Right renal cortex interstitium (tissue), 3 donors: ENCODE measurements around the gene RTN4R. TPM values are rescaled to one million over a fixed set of nuclear protein-coding genes. Genes with fewer than 3 reads are reported as not detected.
"Not testable (repeated sequence)": the region's sequence is repeated elsewhere in the genome, so short reads cannot be mapped to it uniquely, and the experiment has no call there.

Experiments
- DNase-seq, 3 donors: peaks; one replicate each; pipeline ENCODE4 v3.0.0-alpha.2; 2013; ENCODE audit warnings: low read depth in 3 of 3, low spot score in 2 of 3
- polyA plus RNA-seq, 3 donors: library from polyadenylated mRNA; unstranded; fragments of 120-200 nt; gene quantifications; one replicate each; pipeline ENCODE4 v1.2.1, GENCODE V29; 2013; ENCODE audit not compliant: insufficient read length in 3 of 3

Gene RTN4R
- polyA plus RNA-seq, 3 donors: 3.8 to 4.5 (median 4.1) TPM

GRCh38 chr22:20289182-20290044, 21.3 kb upstream of the RTN4R start:
- DNase-seq: not testable (repeated sequence)

- DNase-seq: not testable (repeated sequence)
Observed at GRCh38 chr22:20286784-20287423, 18.8 kb upstream of the RTN4R start.

GRCh38 chr22:20286312-20286660, 18.2 kb upstream of the RTN4R start:
- DNase-seq: not testable (repeated sequence)

- not testable (repeated sequence) for DNase-seq
Observed at GRCh38 chr22:20285473-20286311, 17.6 kb upstream of the RTN4R start.

DNA sequence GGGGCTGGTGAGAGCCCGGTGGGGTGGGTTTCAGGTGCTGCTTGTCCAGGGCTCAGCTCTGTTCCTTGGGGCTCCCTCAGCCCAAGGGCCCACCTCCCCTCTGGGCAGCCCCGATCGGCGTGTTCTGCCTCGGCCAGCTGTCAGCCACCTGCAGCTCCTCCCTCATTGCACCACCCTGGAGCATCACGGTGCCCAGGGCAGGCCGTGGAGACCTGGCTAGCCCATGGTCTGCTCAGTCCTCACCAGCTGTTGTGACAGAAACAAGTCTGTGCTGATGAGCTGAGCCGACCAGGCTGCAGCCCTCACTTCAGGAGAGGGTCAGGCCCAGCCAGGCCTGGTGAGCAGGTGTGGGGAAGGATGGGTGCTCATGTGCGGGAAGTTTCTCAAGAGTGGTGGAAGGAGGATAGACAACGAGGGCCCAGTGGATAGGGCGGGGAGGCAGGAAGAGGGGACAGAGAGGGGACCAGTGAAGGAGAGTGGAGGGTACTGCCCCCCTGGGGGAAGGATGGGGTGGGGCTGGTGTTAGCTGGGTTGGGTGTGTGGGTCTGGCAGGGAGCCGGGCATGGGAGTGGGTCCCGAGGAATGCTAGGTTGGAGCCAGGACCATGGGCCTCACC, 16.5 kb upstream of the RTN4R start:
- DNase-seq: no peak

- no peak for DNase-seq
Observed at GRCh38 chr22:20283674-20284066, 15.6 kb upstream of the RTN4R start.

DNA sequence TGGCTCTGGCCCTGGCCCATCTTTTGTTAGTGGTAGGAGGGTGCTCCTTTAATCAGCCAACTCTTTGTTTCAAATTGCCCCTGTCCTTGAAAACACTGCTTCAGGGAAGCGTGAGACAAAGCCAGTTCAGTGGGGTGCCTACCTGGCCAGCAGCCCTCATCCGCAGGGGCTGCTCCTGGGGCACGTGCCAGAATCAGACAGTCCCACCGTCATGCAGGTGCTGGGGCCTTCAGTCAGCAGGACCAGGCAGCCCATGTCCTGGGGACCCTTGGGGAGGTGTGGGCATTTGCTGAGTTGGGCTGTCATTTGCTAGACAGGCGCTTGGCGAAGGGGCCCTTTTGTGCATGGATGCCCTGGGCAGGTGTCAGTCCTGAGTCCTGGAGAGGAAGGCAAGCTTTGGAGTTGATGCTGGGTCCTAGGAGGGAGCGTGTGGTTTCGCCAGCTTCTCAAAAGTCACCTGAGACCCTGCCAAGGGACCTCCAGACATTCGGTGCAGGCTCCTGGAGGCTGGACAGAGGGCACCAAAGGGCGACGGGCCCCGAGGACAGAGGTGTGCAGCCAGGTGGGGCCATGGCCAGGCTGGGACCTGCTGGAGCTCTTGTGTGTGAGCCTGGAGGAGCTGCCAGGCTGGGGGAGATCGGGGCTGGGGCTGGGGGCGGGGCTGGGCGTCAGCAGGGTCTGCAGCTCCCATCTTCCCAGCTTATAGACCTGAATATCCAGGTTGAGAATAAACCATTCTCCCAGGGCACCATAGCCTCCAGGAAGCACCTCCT, 15.0 kb upstream of the RTN4R start:
- DNase-seq: no peak

DNA sequence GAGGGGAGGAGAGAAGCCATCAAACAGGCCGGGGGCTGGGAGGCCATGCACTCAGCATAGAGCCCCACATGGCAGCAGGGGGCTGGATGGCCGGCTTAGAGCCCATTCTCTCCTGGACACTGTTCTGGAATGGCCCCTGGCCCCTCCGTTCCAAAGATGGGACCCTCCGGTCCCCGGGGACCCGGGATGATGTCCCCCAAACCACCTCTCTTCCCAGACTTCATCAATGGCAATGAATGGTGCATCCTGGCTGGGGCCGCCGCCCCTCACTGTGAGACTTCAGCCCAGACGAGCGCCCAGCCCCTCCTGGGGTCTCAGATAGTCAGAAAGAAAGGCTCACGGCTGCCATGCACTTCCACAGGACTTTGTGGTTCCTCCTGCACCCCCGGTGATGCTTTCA, 13.8 kb upstream of the RTN4R start:
- no peak for DNase-seq

DNA sequence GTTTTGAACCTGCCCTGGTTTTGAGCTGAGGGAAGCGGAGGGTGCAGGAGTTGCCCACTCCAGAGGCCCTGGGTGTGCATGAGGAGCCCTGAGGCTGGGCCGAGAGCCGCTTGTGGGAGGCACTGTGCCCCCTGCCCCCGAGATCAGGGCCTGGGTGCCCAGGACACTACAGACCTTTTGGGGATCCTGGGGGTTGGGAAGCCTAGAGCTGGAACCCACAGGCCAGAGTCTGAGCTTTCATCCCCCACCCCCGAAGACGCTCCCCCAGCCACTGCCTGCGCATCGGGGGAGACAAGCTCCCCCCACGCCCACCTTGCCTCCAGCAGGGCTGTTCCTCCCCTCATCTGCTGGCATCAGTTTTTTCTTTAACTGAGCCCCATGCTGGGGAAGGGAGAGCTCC, 13.4 kb upstream of the RTN4R start:
- DNase-seq: not testable (repeated sequence)

DNA sequence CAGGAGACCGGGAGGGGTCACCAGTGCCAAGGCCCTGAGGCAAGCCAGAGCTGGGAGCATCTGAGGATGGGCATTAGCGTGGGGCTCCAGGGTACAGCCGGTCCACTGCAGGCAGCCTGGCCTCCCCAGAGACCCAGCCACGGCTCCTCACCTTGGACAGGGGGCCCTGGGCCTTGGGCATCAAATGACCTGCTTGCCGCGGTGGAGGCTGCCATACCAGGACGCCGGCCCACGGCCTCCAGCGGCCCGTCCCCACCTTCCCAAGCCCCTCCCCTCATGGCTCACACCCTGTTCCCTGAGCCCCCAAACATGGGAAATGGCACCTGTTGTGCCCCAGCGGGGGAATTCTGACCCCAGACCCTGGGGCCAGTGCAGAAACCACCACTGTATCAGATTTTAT, 12.7 kb upstream of the RTN4R start:
- no peak for DNase-seq

GRCh38 chr22:20280163-20280562, 12.0 kb upstream of the RTN4R start:
- not testable (repeated sequence) for DNase-seq

DNA sequence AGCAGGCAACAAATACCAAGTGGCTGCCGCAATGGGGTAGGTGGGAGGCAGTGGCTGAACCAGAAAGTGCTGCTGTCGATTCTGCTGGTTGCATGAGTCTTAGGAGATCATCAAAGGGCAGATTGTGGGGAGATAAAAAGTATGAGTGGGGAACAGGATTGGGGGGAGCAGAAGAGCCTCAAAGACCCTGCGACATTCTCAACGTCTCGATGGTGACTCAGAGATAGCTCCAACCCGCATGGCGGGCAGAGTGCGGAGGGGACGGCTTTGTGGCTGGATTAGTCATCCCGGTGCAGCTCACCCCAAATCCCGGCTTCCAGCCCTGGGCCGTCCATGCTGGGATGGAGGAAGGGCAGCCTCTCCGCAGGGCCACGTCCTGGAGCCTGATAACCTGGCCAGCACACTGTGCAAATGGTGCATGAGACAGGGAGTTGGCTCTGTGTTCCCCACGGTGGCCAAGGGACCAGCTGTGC, 11.6 kb upstream of the RTN4R start:
- no peak for DNase-seq

DNA sequence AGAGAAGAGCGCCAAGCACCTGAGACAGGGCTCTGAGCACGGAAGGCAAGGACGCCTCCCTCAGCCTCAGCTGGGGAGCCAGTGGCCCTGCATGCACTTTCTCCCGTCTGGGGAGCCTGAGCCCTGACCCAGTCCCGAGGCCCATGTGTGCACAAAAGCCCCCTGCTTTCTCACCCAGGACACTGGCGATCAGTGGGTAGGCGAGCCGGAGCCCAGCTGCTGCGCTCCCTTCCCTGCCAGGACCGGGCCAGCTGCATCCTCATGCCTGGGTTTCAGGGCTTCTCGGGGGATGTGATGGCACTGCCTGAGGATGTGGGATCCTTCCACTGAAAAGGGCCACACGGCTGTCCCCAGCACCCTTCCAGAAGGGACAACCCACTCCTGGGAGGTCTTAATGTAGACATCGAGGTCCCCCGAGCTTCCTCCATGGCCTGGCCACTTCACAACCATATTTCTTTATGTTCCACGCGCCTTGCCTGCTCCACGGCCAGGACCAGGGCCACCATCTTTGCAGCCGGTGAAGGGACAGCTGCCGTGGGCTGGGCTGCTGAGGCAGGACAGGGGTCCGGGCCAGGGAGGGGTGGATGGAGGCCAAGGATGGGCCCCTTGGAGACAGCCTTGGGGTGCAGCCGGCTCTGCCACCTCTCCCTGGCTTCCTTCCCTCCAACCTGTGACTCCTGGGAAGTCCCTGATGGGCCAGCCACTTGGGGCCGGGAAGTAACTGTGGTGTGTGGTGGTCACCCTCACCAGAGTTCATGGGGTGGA, 10.8 kb upstream of the RTN4R start:
- DNase-seq: not testable (repeated sequence)

DNA sequence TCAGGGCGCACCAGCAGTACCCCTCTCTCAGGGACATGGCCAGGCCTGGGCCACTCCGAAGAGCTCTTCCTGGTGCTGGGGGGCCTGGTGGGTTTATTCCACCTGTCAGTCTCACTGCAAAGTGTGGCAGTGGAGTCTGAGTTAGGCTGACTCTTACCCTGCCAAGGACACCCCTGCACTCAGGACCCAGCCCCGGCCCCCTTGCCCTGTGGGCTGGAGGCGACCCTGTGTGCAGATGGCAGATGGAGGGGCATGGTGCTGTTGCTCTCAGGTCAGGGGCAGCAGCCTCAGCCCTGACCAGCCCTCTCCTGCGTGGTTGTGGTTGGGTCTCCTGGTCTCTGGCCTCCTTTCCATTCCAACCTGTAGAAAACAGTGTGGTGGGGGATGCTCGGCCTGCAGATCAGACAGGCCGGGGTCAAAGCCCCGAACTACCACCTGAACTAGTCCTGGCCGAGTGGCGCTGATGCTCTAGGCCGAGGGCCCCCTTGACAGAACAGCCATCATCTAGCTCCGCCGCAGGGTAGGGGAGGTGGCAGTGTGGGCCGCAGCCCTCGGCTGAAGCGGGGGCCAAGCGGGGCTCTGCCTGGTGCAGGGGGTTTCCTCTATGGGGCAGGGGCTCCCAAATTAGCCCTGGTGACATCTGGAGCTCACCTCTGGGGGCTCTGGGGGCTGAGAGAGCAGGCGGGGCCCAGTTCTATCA, 10.0 kb upstream of the RTN4R start:
- DNase-seq: not testable (repeated sequence)

DNA sequence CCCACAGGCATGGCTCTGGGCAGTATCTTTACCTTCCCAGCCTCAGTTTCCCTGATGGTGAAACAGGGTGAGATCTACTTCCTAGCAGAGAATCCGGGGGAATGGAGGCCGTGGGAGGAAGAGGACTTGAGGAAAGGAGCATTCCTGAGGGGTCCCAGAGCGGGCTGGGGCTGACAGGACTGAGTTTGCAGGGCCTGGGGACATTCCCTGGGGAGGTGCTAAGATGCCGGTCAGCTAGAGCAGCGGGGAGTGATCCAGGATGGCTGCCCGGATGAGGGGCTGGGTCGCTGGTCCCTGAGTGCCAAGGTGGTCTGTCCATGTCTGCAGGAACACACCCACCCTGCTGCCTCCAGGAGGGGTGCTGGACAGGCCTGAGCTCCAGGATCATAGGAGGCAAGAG, 8.3 kb upstream of the RTN4R start:
- DNase-seq: no peak

DNA sequence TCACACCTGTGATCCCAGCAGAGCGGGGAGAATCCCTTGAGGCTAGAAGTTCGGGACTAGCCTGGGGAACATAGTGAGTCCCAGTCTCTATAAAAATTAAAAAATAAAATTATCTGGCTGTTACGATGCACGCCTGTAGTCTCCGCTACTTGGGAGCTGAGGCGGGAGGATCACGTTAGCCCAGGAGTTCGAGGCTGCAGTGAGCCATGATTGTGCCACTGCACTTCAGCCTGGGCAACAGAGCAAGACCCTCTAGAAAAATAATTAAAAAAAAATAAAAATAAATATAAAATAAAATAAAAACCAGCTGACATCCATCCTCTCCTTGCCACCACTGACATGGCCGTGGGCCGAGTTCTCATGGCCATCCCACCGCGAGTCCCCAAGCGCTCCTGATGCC, 7.7 kb upstream of the RTN4R start:
- DNase-seq: no peak

GRCh38 chr22:20275325-20275724, 7.2 kb upstream of the RTN4R start:
- DNase-seq: not testable (repeated sequence)

DNA sequence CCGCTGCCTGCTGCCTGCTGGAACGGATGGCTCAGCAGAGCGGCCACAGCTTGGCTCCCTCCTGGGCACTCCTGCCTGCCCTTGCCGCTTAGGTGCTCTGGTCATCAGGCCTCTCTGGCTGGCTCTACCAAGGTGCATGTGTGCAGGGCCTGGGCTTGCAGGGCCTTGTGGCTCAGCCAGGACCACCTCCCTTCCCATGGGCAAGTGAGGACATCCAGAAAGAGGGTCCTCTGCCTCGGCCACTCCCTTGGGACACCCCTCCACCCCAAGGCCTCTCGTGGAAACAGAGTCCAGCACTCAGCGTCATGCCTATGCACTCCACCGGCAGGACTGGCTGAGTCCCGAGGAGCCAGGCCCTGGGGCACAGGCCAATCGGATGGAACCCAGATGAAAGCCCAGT, 6.3 kb upstream of the RTN4R start:
- not testable (repeated sequence) for DNase-seq

DNA sequence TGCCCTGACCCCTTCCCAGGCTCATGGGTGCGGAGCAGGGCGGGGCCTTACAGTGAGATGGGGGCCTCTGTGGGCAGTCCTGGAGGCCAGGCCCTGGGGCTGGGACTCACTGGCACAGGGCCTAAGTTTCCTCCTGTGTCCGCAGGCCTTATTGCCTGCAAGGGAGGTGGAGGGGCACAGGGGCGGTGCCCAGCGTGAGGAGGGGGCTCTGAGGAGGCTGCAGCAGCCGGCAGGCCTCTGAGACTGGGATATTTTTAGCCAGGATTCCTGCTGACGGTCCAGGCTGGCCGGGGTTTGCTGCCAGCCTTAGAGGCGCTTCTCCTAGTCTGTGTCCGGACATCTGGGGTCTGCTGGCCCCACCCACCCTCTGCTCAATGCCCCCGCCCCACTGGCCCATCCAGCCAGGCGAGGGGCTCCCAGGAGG, 5.7 kb upstream of the RTN4R start:
- DNase-seq: no peak
